GM18508 (cell line): ENCODE measurements around the gene VAMP7.
"Not testable (repeated sequence)": the region's sequence is repeated elsewhere in the genome, so short reads cannot be mapped to it uniquely, and the experiment has no call there.

Experiments
- ATAC-seq: cut with Tn5 transposase; IDR thresholded peaks from one replicate; pipeline ENCODE4 v1.9.1; 2021; ENCODE audit warnings: moderate number of reproducible peaks; ENCODE audit not compliant: insufficient read depth, unreplicated experiment

The VAMP7 gene

GRCh38 chrX:155900765-155901164 lies 19.6 kb downstream of the VAMP7 start:
- no peak for ATAC-seq

GRCh38 chrX:155907661-155908060 lies 26.5 kb downstream of the VAMP7 start:
- not testable (repeated sequence) for ATAC-seq

- ATAC-seq, result no peak
Measured at GRCh38 chrX:155923200-155923599, 42.1 kb downstream of the VAMP7 start.

- ATAC-seq, result not testable (repeated sequence)
Measured at GRCh38 chrX:155930852-155931618, 49.9 kb downstream of the VAMP7 start.

GRCh38 chrX:155938132-155938531 lies 57.0 kb downstream of the VAMP7 start:
- ATAC-seq, result no peak

GRCh38 chrX:155949098-155949497 lies 68.0 kb downstream of the VAMP7 start:
- ATAC-seq, result no peak

DNA sequence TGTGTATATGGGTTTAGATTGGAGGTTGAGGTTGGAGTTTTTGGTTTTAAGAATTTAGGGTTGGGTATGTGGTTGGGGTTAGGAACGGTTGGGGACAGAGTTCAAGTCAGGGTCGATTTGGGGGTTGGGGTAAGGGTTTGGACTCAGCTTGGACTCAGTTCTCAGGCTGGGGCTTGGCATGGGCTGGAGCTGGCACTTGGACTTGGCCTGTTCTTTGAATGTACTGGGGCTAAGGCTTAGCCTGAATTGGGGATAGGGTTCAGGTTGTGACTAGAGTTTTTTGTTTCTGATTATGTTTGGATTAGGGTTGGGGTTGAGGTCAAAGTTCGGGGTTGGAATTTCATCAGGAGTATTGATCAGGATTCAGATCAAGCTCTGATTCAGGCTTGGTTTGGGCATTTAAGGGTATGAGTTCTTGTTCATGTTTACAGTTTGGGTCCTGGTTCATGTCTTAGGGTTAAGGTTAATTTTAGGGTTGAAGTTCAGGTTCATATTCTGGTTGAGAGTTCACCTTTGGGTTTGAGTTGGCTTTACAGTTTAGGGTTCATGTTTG lies 70.2 kb downstream of the VAMP7 start:
- no peak for ATAC-seq

DNA sequence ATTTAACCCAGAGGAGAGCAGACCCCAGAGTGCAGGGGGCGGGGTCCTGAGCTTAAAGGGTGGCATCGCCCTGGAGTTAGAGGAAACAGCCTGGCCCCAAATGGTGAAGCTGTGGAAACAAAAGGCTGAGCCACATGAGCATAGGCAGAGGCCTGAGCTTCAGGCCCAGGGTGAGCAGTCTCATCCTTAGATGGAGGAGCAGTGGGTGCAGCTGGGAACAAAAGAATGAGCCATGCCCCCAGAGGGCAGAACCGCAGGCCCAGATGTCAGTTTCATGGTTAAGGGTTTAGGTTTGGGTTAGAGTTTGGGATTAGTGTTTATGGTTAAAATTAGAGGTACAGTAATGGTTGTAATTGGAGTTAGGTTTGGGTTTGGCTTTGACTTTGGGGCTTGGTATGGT lies 71.9 kb downstream of the VAMP7 start:
- no peak for ATAC-seq

DNA sequence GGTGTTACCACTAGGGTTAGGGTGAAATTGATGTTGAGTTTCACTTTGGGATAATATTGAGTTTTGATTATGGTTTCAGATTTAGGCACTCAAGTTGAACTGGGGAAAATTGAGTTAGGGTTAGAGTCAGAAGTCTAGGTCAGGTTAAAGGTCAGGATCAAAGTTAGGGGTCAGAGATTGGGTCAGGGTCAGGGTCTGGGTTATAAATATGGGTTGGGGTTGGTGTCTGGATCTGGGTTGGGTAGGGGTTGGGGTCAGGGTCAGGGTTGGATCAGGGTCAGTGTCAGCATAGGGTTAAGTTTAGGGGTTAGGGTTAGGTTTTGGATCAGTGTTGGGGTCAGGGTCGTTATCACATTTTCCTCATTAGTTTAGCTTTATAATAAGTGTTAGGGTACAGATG lies 73.6 kb downstream of the VAMP7 start:
- ATAC-seq, result no peak

DNA sequence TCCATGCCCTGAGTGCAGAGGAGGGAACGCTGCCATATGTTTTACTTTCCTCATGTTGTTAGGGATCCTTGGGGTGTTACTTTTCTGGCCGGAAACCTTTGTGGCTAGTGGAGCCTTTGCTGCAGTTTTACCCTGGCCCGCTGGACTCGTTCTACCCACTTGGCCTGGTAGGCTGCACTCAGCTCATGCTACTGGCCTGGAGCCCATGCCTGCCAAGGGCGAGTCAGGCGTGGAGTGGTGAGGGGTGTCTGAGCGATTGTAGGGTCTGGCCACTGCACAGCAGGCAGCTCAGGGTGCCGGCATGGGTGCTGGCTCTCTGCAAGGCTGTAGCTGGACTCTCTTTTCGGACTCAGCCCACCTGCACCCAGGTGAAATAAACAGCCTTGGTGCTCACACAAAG lies 75.0 kb downstream of the VAMP7 start:
- no peak for ATAC-seq

DNA sequence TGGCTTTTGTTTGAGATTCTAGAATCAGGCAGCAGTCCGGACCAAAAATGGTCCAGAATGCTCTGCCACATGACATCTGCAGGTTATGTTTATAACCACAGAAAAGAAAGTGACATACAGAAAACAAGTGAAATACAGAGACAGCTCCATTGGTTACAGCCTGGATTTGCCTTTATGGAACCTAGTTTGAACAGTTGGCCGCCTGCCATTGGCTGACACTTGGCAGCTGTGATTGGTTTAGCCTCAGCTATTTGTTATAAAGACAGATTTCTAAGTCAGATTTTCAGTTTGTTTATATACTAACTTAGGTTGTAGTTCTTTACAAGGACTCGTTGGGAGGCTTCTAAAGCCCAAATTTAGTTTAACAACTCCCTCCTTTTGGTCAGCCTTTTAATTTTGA lies 75.5 kb downstream of the VAMP7 start:
- ATAC-seq, result no peak

DNA sequence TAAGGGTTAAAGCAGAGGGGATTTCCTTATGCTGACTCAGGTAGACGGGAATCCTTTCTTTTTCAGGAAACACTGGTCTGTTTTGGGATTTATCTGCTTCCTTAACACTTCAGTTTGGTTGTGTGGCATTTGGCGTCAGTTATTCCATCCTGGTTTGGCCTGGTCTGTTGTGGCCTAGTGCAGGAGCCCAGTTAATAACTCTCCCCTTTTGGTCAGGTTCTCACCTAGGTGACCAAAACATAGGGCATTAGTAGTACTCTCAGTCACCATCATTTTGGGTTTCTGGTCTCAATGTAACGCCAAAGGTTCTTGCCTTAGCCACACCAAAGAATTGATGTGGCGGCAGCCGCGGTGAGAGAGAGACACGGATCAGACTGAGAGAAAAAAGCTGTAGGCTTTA lies 76.7 kb downstream of the VAMP7 start:
- no peak for ATAC-seq

- no peak for ATAC-seq
Measured at GRCh38 chrX:155959018-155959587, 78.0 kb downstream of the VAMP7 start.

GRCh38 chrX:155962906-155963305 lies 81.8 kb downstream of the VAMP7 start:
- no peak for ATAC-seq

- no peak for ATAC-seq
Measured at GRCh38 chrX:155966876-155967275, 85.7 kb downstream of the VAMP7 start.

GRCh38 chrX:155967653-155968325 lies 86.6 kb downstream of the VAMP7 start:
- ATAC-seq, result no peak

GRCh38 chrX:155968326-155968661 lies 87.1 kb downstream of the VAMP7 start:
- no peak for ATAC-seq

- no peak for ATAC-seq
Measured at GRCh38 chrX:155968791-155969190, 87.6 kb downstream of the VAMP7 start.

DNA sequence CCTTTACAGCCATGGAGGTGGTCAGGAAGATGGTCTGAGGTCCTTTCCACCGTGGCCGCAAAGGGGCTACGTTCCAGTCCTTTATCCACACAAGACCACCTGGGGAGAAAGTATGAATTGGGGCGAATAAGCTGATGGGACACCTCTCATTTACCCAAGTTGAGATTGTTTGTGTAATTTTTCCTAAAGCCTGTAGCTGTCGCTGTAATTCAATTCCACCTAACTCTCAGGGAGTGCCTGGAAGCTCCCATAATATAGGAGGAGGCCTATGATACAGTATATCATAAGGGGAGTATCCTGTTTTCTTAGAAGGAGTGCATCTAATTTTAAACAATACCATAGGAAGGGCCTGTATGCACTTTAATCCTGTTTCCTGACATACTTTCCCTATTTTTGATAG lies 90.5 kb downstream of the VAMP7 start:
- not testable (repeated sequence) for ATAC-seq

GRCh38 chrX:155972241-155972640 lies 91.1 kb downstream of the VAMP7 start:
- ATAC-seq, result not testable (repeated sequence)

- ATAC-seq, result no peak
Measured at GRCh38 chrX:155983326-155983725, 102.2 kb downstream of the VAMP7 start.
